Thyroid gland (tissue), 4 donors: ENCODE results near the gene CDC25B. TPM values are rescaled to one million over a fixed set of nuclear protein-coding genes. Genes with fewer than 3 reads are reported as not detected.

Source experiments
- DNase-seq, 2 donors: peaks; one replicate each; pipeline ENCODE4 v3.0.0-alpha.2; 2019
- H3K27ac ChIP-seq, 3 donors: fragments of 200-600 bp; sonication (generic); 1 replicate in 2 of 3; 2 replicates in 1 of 3; pipeline ENCODE4 v1.5.1; 2016 to 2019; ENCODE audit warnings: mild to moderate bottlenecking in 1 of 3, moderate library complexity in 1 of 3
- H3K27me3 ChIP-seq: fragments of 200-600 bp; sonication (generic); one replicate; pipeline ENCODE4 v1.5.1; 2019
- H3K36me3 ChIP-seq, 2 donors: fragments of 200-600 bp; sonication (generic); one replicate each; pipeline ENCODE4 v1.5.1; 2016 to 2019
- H3K4me1 ChIP-seq, 2 donors: fragments of 200-600 bp; sonication (generic); one replicate each; pipeline ENCODE4 v1.5.1; 2017 to 2019
- H3K4me3 ChIP-seq, 3 donors: fragments of 200-600 bp; sonication (generic); replicated peaks in 1 of 3; 1 replicate in 2 of 3; 2 replicates in 1 of 3; pipeline ENCODE4 v1.5.1; 2016; ENCODE audit warnings: mild to moderate bottlenecking in 1 of 3
- H3K9me3 ChIP-seq: fragments of 200-600 bp; sonication (generic); one replicate; pipeline ENCODE4 v1.5.1; 2017
- CTCF ChIP-seq, 6 experiments: fragments of 200-600 bp in 3 of 6; fragments of 450-650 bp in 3 of 6; sonication (generic) in 3 of 6; IDR thresholded peaks; one replicate each; pipeline ENCODE4 v1.5.1; 2016 to 2019; ENCODE audit warnings: antibody characterized with exemption in 6 of 6, mild to moderate bottlenecking in 2 of 6, inconsistent platforms in 1 of 6, moderate library complexity in 1 of 6
- POLR2A ChIP-seq, 2 donors: fragments of 450-650 bp; IDR thresholded peaks; one replicate each; pipeline ENCODE4 v1.6.1; 2017; ENCODE audit warnings: antibody characterized with exemption in 2 of 2, mild to moderate bottlenecking in 2 of 2, moderate library complexity in 1 of 2
- WGBS, 2 donors: methylation state at CpG; one replicate each; pipeline ENCODE4 v1.1.5; 2017; 5-methylcytosine and 5-hydroxymethylcytosine counted together
- intact Hi-C: fragments of 100-400 bp; cut with DNase I; formaldehyde crosslinking; loops from one replicate; pipeline ENCODE4 v1.15.1; 2023
- total RNA-seq, 4 donors: library from RNA; depleted of rRNA; stranded (reverse); fragments of >200 nt; gene quantifications; one replicate each; pipeline ENCODE4 v1.2.3, GENCODE V29; 2016

The CDC25B gene
- total RNA-seq, 4 donors from 2014 or later: 23.7 to 43.9 (median 27.8) TPM

- H3K4me3 ChIP-seq: peak overlapping the region in 1 of 3 donors; percentile 48
- intact Hi-C loops: no loop called here
- H3K9me3 ChIP-seq: no peaks in the 10 kb centered on the region
- 85% methylated on average over 21 to 25 of the region's 25 CpGs for WGBS, 2 donors
- TF ChIP-seq POLR2A (IDR thresholded peaks at IDR 0.05) (no peak), CTCF (IDR thresholded peaks at IDR 0.05) (no peak)
- no peaks in the 10 kb centered on the region for H3K27me3 ChIP-seq
- DNase-seq: no peak
- H3K27ac ChIP-seq: peak overlapping the region; percentile 92 to 99 (median 95)
- H3K4me1 ChIP-seq: peaks cover 5 to 31% of the 10 kb centered on the region in 2 donors
- no peaks in the 10 kb centered on the region for H3K36me3 ChIP-seq
Measured at GRCh38 chr20:3794701-3795420, 1.2 kb upstream of the CDC25B start.

DNA sequence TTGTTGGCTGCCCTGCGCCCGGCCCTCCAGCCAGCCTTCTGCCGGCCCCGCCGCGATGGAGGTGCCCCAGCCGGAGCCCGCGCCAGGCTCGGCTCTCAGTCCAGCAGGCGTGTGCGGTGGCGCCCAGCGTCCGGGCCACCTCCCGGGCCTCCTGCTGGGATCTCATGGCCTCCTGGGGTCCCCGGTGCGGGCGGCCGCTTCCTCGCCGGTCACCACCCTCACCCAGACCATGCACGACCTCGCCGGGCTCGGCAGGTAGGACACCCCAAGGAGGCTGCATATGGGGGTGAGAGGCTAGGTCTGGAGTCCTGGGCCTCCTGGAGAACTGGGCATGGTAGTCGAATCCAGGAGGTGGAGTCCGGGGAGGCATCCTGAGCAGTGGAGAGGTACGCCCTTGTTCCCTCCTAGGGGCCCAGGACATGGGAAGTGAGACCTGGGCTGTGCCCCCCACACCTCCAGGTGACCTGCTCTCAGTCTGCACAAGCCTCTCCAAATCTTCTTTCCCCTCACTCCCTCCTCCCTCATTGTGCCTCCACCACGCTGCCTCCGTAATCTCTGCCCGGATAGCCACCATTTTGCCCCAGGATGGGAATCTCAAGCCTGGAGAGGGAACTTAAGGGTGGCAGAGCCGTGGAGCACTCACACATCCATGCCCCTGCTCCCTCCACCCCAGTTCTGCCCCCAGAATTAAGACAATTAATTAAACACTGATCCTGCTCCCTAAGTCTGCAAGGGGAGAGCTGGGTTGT is 541 bp downstream of the CDC25B start:
- WGBS, 2 donors: 61 to 67% methylated on average over 6 to 7 of the region's 33 CpGs
- Histone ChIP-seq H3K36me3 (peaks cover 5 to 9% of the 10 kb centered on the region in 2 donors), H3K27me3 (no peaks in the 10 kb centered on the region), H3K4me1 (peaks cover 5 to 31% of the 10 kb centered on the region in 2 donors), H3K9me3 (no peaks in the 10 kb centered on the region), H3K27ac (peak overlapping the region in 2 of 3 donors; percentile 56 to 95), H3K4me3 (peak overlapping the region in 1 of 3 donors; percentile 48)
- no peak for DNase-seq
- no peak for TF ChIP-seq POLR2A (IDR thresholded peaks at IDR 0.05)
- intact Hi-C loops: no loop called here

- Histone ChIP-seq H3K4me3 (peak overlapping the region in 1 of 3 donors; percentile 6), H3K4me1 (peaks cover 5 to 31% of the 10 kb centered on the region in 2 donors), H3K27me3 (no peaks in the 10 kb centered on the region), H3K36me3 (peaks cover 11 to 13% of the 10 kb centered on the region in 2 donors), H3K27ac (no peak overlapping the region), H3K9me3 (no peaks in the 10 kb centered on the region)
- DNase-seq: no peak
- intact Hi-C loops: no loop called here
- TF ChIP-seq POLR2A (IDR thresholded peaks at IDR 0.05) (no peak), CTCF (IDR thresholded peaks at IDR 0.05) (no peak)
- 71 to 86% methylated on average over 5 of the region's 5 CpGs for WGBS, 2 donors
Measured at GRCh38 chr20:3797226-3797545, 1.1 kb downstream of the CDC25B start.

DNA sequence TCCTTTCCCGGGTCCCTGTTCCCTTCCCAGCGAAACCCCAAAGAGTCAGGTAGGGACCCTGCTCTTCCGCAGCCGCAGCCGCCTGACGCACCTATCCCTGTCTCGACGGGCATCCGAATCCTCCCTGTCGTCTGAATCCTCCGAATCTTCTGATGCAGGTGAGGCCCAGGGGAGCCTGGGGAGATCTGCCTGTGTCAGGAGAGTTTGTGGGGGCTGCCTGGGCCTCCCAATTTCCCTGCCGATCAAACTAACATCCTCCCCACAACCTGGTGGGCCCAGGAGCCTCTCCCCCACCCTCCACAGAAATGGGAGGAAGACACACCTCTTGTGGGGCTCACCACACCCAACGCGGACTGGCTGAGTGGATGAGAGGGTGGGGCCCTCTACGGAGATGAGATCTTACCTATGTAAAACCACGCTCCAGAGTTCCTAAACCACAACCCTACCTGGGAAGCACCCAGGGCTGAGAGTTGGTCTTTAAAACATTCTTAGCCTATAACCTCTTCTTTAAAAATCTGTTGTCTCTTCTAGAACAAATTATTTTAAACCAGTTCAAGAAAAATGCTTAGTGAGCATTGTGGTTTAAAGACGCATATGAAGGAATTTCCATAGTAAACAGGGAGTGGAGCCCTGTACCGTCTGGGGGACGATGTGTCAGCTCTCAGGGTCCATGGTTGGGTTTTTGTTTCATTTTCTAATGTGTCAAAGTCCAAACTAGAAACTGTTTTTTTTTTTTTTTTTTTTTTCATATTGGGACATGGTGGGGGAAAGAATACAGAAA is 1.7 kb downstream of the CDC25B start:
- TF ChIP-seq CTCF (IDR thresholded peaks at IDR 0.05) (no peak), POLR2A (IDR thresholded peaks at IDR 0.05) (no peak)
- intact Hi-C loops: no loop called here
- no peak for DNase-seq
- Histone ChIP-seq H3K27ac (no peak overlapping the region), H3K27me3 (no peaks in the 10 kb centered on the region), H3K4me1 (peaks cover 5 to 31% of the 10 kb centered on the region in 2 donors), H3K4me3 (peak overlapping the region in 1 of 3 donors; percentile 6), H3K9me3 (no peaks in the 10 kb centered on the region), H3K36me3 (peaks cover 12 to 19% of the 10 kb centered on the region in 2 donors)
- WGBS, 2 donors: 68 to 76% methylated on average over 19 of the region's 19 CpGs

DNA sequence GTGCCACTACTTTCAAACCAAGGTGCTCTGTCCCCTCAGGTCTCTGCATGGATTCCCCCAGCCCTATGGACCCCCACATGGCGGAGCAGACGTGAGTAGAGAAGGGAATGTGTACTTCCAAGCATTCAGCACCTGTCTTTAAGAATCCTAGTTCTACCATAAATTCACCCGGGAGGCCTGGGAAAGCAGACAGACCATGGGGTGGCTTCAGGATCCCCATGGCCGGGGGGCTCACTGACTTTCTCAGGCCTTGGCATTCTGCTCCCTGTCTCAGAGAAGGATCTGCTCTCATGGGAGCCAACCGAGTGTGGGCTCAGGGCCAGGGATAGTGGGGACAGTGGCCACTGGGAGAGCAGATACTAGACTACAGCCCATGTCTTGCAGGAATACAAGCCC is 2.3 kb downstream of the CDC25B start:
- no peak for TF ChIP-seq POLR2A (IDR thresholded peaks at IDR 0.05)
- no peak for TF ChIP-seq CTCF (IDR thresholded peaks at IDR 0.05)
- intact Hi-C loops: no loop called here
- Histone ChIP-seq H3K4me1 (peaks cover 5 to 31% of the 10 kb centered on the region in 2 donors), H3K27ac (no peak overlapping the region), H3K9me3 (no peaks in the 10 kb centered on the region), H3K27me3 (no peaks in the 10 kb centered on the region), H3K36me3 (peaks cover 15 to 25% of the 10 kb centered on the region in 2 donors), H3K4me3 (no peak overlapping the region)
- no peak for DNase-seq
- 82 to 88% methylated on average over 5 of the region's 5 CpGs for WGBS, 2 donors
